Activated T-cell treated with anti-CD3 and anti-CD28 coated beads for 48 hours (primary cell): ENCODE results near the gene IL1R1.
"Not testable (repeated sequence)": the region's sequence is repeated elsewhere in the genome, so short reads cannot be mapped to it uniquely, and the experiment has no call there.

Source experiments
- DNase-seq: peaks from one replicate; pipeline ENCODE4 v3.0.0-alpha.2; 2020; ENCODE audit warnings: low read depth

The IL1R1 gene

DNA sequence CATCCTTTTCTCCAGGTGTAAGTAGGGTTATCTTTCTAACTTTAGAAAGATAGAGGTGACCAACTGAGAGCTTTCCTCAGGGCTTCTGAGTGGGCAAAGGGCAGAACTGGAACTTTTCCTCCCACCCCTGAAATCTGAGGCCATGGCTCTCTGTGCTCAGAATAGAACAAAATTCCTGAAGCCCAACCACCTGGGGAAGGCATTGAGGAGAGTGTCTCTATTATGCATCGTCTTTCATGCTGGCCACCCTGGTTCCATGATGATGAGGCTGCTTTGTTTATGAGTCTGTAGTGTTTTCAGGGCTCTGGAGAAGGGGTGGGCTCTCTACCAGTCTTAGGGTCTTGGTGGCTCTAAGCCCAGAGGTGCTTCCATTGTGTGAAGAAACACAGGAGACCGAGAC is 30.7 kb upstream of the IL1R1 start:
- no peak for DNase-seq

DNA sequence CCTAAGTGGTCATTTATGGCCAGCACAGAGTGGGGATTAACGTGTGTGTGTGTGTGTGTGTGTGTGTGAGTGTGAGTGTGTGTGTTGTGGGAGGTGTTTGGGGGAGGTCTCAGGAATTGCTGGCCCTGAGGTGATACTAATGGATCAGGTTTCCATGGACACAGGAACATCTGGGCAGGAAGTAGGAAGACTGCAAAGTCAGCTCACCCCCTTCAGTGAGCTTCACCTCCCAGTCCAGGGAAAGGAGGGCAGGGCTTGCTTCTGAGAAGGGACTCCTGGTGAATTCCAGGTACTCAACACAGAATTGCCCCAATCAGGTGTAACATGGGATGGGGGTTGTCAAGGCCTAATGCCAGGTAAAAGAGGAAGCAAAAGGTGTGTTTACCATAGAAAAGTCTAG is 30.3 kb upstream of the IL1R1 start:
- no peak for DNase-seq

DNA sequence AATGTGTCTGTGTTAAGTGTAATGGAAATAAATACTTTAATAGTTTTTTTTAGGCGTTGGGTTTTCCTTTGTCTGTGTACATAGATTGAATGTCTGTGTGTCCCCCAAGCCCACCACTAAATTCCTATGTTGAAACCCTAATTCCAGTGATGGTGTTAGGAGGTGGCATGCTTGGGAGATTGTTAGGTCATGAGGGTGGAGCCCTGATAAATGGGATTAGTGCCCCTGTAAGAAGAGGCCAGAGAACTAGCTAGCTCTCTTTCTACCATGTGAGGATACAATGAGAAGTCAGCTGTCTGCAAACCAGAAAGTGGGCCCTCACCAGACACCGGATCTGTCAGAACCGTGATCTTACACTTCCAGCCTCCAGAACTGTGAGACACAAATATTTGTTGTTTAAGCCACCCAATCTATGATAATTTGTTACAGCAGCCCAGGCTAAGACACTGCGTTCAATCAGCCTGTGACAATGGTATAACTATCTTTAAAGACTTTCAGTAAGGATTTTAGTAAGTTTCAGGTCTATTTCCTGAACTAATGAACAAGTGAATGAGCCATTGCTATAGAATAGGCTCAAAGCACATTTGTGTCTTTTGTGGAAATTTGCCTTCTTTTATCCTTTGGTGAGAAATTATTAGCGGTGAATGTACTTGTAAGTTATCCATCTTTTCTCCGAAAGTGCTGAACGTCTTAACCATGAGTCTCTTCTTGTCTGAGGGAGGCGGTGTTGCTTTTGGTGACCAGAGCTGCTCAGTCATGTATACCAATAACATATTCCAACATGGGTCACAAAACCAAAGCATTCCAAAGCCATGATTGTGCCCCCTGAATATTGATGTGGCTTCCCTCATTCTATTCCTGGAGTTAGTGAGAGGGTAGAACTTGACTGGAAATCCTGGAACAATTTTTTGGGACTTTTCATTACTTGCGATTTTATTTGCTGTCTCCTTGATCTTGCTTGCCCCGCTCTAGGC is 29.6 kb upstream of the IL1R1 start:
- no peak for DNase-seq

DNA sequence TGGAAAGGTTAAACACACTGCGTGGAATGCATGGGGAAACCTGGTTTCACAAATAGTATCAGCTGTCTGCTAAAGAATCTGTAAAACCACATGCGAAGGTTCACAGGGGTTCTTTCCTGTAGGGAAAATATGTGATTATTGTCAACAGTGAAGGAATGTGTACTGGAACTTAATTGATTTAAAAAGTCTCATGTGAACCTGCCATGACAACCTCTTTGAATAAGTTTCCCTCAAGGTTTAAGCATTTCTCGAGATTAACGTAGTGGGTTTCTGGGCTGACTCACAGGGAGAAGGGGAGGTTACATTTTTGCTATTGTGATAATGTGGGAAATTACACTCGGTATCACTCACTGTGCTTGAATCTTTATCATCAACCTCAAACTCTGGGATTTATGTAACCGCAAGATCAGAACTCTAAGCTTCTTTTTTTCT is 28.2 kb upstream of the IL1R1 start:
- DNase-seq, result no peak

DNA sequence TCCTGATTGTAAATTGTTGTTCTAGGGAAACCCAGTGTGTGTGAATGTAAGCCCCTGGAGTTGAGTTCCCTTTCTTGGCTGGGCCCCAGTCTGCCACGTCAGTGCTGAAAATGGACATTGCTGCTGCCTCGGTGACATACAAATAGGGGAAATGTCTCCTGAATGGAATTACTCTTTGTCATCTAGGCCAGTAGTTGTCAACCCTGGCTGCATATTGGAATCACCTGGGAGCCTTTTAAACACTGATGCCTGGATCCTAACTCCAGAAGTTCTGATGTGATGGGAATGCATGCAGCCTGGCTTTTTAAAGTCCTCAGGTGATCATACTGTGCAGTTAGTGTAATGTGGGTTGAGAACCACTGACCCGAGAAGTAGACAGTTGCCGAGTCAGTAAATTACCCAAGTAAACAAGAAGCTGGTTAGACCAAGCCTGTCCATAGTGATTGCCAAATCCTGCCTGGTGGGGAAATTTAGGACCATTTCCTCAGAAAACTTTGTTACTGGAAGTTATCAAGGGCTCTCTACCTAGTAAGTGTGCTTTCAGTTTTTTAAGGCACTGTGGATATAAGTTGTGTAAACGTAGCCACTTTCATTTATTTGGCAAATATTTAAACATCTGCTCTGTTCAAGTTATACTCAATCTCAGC is 27.6 kb upstream of the IL1R1 start:
- DNase-seq, result no peak

DNA sequence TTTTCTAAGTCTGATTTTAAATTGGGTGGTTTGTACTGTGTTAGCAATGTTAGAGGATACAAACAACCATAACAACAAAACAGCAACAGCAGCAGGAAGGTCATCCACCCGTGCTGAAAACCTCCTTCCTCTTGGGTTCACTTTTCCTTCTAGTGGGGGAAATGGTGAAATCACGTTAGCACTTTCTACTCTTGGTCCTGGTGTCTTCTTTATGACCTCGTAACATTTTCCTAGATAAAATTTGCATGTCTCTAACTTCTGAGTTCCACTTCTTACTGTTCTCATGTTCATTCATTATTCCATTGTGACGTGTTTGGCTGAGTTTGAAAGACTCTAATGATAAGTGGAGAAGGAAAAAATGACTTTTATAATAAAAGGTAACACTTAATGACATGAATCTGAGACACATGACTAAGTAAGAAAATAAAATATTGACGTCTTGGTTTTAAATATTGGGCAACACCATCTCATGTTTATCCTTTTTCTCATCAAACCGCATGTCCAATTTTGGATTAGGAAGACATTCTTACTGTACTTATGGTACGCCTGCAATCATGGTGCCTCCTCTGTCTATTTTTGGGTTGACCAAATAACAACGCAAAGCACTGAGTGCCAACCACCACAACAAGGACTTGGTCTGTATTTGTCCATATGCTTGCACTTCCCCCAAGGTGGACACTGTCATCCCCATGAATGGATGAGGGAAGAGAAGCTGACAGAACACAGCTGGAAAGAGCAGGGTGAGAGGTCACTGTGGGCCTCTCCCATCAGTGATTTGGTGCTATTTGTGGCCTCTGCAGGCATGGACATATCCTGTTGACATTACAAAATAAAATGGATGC is 25.7 kb upstream of the IL1R1 start:
- DNase-seq, result no peak

DNA sequence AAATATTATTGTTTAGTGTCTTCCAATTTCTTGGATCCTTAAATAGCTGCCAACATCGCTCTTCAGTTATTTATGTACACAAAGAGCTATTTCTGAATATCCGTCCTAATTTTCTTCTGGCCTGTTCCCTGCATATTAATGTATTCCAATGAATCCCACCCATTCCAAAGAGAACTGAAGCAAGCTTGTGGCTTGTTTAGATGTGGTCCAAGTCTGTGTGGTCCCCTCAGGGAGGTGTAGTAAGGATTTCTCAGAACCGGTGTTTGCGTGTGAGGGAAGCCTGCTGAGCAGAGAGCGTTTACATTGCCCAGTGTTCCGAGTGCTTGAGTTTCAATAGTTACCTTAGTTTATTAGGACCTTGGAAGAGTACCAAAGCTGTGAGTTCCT is 25.1 kb upstream of the IL1R1 start:
- no peak for DNase-seq

DNA sequence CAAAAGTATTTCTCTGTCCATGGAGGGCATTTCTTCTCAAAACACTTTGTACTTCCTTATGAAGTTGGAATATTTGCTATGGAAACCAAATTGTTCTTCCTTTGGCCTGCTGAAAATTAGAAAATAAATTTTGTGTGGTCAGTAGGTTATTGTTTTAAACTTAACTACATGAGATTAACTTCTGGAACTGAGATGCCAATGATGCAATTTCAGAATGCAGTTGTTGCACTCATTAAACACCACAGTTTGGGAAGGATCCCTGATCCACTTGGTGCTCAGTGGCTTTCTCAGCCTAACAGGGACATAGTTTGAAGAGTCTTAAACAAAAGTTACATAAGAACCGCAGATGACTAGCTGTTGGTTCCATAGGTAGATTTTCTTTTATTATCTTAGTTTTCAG is 23.3 kb upstream of the IL1R1 start:
- no peak for DNase-seq

DNA sequence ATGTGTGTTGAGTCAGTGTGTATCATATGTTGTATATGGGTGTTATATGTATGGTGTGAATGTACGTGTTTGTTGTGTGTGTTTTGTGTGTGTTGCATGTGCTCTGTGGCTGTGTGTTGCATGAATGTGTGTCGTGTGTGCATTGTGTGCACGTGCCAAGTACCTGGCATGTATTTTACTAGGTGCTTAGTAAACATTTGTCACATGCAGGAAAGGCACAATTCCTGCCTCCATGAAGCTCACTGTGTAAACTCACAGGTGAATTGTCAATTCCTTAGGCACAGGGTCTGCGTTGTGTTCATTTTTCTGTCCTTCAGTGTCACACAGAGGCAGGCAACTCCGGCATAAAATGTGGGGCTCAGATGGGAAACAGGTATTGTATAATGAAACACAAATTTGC is 22.3 kb upstream of the IL1R1 start:
- no peak for DNase-seq

DNA sequence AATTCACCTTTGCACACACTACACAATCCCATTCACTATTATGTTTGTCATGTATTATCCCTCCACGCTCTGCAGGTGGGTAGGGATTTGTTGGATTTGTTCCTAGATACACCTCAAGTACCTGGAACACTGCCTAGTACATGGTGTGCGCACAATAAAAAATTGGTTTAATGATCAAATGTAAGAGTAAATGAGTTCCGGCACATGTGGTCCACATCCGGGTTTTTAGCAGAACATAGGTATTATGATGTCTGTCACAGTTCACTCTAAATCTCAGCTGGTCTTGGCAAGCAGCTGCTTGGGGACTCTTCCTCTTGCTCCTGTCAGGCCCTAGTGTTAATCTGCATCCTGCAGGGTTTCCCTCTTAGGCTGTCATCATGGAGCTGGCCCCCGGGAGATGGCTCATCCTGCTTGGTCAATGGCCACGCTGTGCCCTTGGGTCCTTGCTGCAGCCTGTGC is 21.8 kb upstream of the IL1R1 start:
- no peak for DNase-seq

DNA sequence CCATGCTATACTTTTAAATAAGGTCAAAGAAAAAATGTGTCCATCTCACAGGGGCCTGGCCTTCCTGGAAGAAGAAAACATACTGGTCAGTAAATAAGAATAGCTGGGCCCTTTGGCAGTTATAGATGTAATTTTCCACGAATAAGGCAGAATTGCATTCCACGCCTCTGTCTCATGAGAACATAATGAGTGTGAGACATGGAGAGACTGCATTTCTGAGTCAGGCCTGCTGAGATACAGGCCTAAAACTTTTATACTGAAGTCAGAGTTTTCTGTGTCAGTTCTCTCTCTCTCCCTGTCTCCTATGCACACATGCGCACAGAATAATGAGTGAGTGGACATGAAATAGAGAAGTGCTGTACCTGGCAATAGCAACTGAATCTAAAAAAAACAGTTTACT is 20.4 kb upstream of the IL1R1 start:
- DNase-seq, result no peak

DNA sequence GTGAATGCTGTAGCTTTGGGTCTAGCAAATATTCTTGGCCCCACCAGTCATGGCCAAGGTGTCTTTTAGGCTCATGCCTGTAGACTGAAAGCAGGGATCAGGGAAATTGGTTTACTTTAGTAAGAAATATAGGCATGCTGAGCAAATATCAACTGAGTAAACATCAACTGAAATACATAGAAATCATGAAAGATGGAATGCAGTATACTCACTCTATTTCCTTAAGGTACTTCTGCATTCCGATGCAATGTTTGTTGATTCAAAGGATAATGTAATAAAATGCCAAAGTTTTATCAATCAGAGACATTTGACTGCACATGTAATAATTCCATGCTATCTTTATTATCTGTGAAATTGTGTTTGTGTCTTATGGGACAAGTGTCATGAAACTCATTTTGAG is 19.6 kb upstream of the IL1R1 start:
- DNase-seq, result no peak

DNA sequence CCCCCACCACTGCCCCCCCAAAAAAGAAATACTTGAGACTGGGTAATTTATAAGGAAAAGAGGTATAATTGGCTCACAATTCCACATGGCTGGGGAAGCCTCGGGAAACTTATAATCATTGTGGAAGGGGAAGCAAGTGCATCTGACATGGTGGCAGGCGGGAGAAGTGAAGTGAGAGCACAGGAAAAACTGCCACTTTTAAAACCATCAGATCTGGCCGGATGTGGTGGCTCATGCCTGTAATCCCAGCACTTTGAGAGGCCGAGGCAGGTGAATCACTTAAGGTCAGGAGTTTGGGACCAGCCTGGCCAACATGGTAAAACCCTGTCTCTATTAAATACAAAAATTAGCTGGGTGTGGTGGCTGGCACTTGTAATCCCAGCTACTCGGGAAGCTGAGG is 18.1 kb upstream of the IL1R1 start:
- DNase-seq, result not testable (repeated sequence)

DNA sequence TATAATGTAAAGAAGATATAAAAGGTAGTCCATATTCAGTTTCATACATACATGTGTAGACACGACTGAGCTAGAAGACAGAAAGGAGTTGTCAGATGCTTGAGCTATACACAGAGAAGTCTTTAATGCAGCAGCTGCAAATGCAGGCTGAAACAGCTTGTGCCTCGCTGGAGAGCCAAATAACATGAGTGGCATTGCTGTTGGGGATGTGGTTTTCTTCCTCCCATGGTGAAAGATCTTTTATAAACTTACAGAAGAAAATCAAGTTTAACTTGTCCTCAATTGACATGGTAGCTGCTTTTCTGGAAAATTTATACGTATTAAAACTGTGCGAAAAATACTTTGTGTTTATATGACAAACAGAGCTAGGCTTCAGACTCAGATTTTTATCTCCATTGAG is 16.4 kb upstream of the IL1R1 start:
- no peak for DNase-seq

DNA sequence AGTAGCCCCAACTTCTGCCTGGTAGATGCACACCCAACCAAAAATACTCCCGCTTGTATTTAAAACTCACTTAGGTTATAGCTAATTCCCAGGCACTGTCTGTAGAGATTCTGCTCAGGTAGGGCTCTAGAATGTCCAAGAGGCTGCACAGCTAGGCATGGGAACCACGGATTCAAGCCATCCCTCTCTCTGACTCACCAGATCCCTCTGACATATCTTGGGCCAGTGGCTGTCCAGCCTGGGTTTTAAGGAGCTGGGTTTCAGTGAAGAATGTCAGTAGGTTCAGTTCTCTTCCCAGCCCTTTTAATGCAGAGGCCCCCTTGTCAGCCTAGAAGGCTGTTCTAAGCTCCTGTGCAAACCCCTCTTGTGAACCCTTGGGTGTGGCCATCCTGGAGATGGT is 15.9 kb upstream of the IL1R1 start:
- DNase-seq, result no peak

DNA sequence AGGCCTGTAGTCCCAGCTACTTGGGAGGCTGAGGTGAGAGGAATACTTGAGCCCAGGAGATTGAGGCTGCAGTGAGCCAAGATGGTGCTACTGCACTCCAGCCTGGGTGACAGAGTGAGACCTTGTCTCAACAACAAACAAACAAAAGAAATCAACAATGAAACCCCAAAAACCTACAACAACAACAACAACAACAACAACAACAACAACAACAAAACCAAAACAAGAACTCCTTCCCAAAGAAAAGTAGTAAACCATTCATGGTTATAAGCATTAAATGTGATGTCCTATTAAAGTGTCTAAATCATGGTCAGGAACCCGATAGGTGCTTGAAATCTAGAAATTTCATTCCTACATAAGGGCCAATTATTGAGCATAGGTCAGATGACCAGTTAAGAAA is 13.5 kb upstream of the IL1R1 start:
- DNase-seq, result no peak

DNA sequence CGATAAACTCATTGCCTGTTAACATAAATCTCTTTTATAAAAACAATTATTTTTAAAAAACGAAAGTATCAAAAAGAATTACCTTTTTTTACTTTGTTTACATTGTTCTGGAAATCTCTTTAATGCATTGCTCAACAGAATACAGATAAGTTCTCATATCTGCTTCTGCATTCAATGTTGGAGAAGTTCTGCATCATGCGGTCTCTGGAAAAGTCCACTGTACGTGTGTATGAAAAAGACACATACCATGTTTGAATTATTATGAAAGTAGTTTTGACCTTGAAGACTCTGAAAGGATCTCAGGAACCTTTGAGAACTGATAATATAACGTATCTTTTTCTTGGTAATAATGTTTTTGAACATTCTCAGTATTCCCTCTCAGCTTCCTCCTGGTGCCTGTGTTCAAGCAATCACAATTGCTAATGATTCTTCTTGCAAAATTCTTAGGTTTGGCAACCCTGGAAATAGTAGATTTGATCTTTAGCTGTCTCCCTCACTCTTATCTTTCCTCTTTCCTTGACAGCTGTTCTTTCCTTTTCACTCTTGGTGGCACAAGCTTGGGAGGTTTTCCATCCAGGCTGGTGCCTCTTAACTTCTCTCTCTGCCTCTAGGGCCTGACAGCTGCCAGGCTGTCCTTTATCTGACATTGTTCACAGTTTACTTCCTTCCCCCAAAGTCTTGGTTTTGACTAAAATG is 12.4 kb upstream of the IL1R1 start:
- DNase-seq, result no peak

DNA sequence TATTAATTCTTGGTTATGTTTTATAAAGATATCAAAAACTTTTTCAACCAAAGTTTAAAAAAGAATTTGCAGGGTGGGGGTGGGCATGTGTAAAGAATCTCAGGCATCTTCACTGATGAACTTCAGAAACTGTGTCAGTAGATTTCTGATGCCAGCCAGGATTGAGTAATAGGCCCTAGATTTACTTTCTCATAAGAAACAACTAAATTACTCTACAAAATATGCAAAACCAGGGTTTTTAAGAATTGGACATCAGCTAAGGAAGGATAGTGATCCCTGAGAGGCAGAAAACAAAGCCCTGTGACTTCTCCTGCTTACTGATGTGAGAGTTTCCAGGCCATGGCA is 11.9 kb upstream of the IL1R1 start:
- DNase-seq, result no peak

DNA sequence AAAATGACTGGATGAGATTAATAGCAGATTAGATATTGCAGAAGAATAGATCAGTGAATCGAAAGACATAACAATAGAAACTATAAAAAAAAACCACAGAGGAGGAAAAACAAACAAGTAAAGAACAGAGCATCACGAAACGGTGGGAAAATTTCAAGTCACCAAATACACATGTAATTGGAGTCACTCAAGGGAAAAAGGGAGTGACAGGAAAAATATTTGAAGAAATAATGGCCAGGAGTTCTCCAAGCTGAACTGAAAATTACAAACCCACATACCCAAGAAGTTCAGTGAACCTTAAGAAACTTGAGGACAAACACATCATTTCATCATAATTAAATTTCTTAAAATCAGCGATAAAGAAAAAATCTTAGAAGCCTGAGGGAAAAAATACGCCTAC is 11.0 kb upstream of the IL1R1 start:
- DNase-seq, result no peak

DNA sequence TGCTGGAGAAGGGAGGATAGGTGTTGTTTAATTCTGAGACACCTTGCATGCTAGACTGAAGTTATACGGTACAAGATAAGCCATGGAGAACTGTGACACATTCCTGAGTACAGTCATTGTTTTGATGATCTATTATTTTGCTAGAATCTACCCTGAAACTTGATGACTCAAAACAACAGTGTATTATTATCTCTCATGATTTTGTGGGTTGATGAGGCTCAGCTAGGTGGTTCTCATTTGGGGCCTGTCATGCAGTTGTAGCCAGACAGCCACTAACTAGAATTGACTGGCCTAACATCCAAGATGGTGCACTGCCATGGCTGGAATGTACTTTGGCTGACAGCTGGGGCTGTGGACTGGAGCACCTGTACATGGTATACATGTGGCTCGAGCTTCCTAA is 5.4 kb upstream of the IL1R1 start:
- peak; percentile 40 for DNase-seq

DNA sequence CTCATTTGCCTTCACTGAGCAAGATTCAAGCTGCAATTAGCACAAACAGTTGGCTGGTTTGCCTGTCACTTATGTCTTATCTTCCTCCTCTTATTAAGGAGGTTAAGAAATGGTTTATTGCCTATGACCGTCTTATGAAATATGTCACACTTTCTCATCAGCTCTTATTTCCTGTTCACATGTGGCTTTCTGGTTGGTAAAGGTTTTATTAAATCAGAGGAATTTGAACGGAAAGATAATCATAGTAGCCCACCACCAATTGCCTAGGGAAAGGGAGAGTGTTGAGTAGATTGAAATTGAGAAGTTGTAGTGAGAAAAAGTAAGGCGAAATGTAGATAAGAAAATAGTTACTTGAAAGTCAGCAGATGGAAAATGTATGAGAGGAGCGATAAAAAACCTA is 4.2 kb upstream of the IL1R1 start:
- no peak for DNase-seq

DNA sequence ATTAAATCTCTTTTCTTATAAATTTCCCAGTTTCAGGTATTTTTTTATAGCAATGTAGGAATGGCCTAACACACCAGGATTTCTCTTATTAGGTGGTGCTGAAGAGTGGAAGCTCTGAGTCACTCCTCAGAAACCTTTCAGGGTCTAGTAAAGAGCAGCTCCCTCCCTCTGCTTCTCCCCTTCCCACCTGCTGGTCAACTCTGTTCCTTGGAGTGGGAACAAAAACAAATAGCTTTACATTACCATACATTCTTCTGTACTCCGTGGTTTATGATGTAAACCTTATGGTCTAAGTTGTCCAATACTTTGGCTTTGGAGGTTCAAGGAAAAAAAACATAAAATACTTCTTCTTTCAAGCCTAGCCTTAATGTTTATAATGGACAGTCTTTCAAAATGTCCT is 2.7 kb upstream of the IL1R1 start:
- DNase-seq, result no peak
